Kidney epithelial cell (primary cell): ENCODE results near the gene CUX1. TPM values are rescaled to one million over a fixed set of nuclear protein-coding genes. Genes with fewer than 3 reads are reported as not detected.
"Not testable (repeated sequence)": the region's sequence is repeated elsewhere in the genome, so short reads cannot be mapped to it uniquely, and the experiment has no call there.

Experiments used
- DNase-seq: peaks from one replicate; pipeline ENCODE4 v3.0.0-alpha.2; 2010; ENCODE audit warnings: low read depth
- H3K27me3 ChIP-seq: 2 replicates; pipeline ENCODE4 v1.6.0; 2011; ENCODE audit warnings: low read length; ENCODE audit not compliant: control insufficient read depth, insufficient read depth
- H3K36me3 ChIP-seq: 2 replicates; pipeline ENCODE4 v1.5.1; 2011; ENCODE audit warnings: low read length; ENCODE audit not compliant: control insufficient read depth, insufficient read depth
- H3K4me3 ChIP-seq: 2 replicates; pipeline ENCODE4 v1.5.1; 2011; ENCODE audit warnings: low read depth, mild to moderate bottlenecking, control low read depth, low read length
- CTCF ChIP-seq: IDR thresholded peaks from 2 replicates; pipeline ENCODE4 v1.5.1; 2011; ENCODE audit warnings: mild to moderate bottlenecking, moderate library complexity, low read length, control low read depth, inconsistent platforms; ENCODE audit not compliant: insufficient read depth, poor library complexity, severe bottlenecking
- total RNA-seq: library from RNA; depleted of rRNA; stranded (reverse); fragments of >200 nt; gene quantifications from 2 replicates; pipeline ENCODE4 v1.2.3, GENCODE V29; 2015

Gene CUX1
- total RNA-seq, 1 donor from 2014 or later = 56.7 TPM

GRCh38 chr7:102049765-102050164 is 232.3 kb downstream of the CUX1 start:
- no peaks in the 10 kb centered on the region for H3K36me3 ChIP-seq
- no peak for DNase-seq
- TF ChIP-seq CTCF = no peak
- H3K27me3 ChIP-seq = no peaks in the 10 kb centered on the region
- H3K4me3 ChIP-seq = no peak overlapping the region

GRCh38 chr7:102050864-102051460 is 233.5 kb downstream of the CUX1 start:
- Histone ChIP-seq H3K4me3 (no peak overlapping the region), H3K36me3 (no peaks in the 10 kb centered on the region), H3K27me3 (no peaks in the 10 kb centered on the region)
- DNase-seq = no peak
- no peak for TF ChIP-seq CTCF

GRCh38 chr7:102051736-102052135 is 234.3 kb downstream of the CUX1 start:
- H3K36me3 ChIP-seq, H3K4me3 ChIP-seq, H3K27me3 ChIP-seq, DNase-seq: not testable (repeated sequence)

- TF ChIP-seq CTCF = no peak
- H3K27me3 ChIP-seq = no peaks in the 10 kb centered on the region
- no peaks in the 10 kb centered on the region for H3K36me3 ChIP-seq
- no peak for DNase-seq
- no peak overlapping the region for H3K4me3 ChIP-seq
Observed at GRCh38 chr7:102054158-102054557, 236.7 kb downstream of the CUX1 start.

GRCh38 chr7:102055181-102055976 is 238.0 kb downstream of the CUX1 start:
- Histone ChIP-seq H3K36me3 (no peaks in the 10 kb centered on the region), H3K27me3 (no peaks in the 10 kb centered on the region), H3K4me3 (no peak overlapping the region)
- no peak for DNase-seq
- TF ChIP-seq CTCF = no peak

- TF ChIP-seq CTCF = no peak
- H3K36me3 ChIP-seq = no peaks in the 10 kb centered on the region
- no peaks in the 10 kb centered on the region for H3K27me3 ChIP-seq
- no peak overlapping the region for H3K4me3 ChIP-seq
- no peak for DNase-seq
Observed at GRCh38 chr7:102059524-102059923, 242.1 kb downstream of the CUX1 start.
